Activated naive CD8-positive, alpha-beta T cell treated with anti-CD3 and anti-CD28 coated beads for 36 hours (primary cell): ENCODE data around the gene ANO10. TPM values are rescaled to one million over a fixed set of nuclear protein-coding genes. Genes with fewer than 3 reads are reported as not detected.
A peak's percentile ranks its signal among the peaks of the same experiment; 100 is the strongest.

Experiments used
- DNase-seq: peaks from one replicate; pipeline ENCODE4 v3.0.0; 2021
- H3K27ac Mint-ChIP-seq: one replicate; pipeline ENCODE4 v1.8.0; 2022; ENCODE audit warnings: mild to moderate bottlenecking, moderate library complexity, mixed read lengths
- H3K27me3 Mint-ChIP-seq: one replicate; pipeline ENCODE4 v1.8.0; 2022; ENCODE audit warnings: mild to moderate bottlenecking, mixed read lengths
- H3K36me3 Mint-ChIP-seq: one replicate; pipeline ENCODE4 v1.8.0; 2021; ENCODE audit warnings: mild to moderate bottlenecking, mixed read lengths
- H3K4me1 Mint-ChIP-seq: one replicate; pipeline ENCODE4 v1.8.0; 2021; ENCODE audit warnings: mixed read lengths
- H3K4me3 Mint-ChIP-seq: one replicate; pipeline ENCODE4 v1.8.0; 2022; ENCODE audit warnings: mild to moderate bottlenecking, moderate library complexity, mixed read lengths
- H3K9me3 Mint-ChIP-seq: one replicate; pipeline ENCODE4 v1.8.0; 2022; ENCODE audit warnings: mixed read lengths
- total RNA-seq, 2 experiments: library from RNA; stranded (reverse); gene quantifications; one replicate each; pipeline ENCODE4 v1.2.3, GENCODE V29; 2021

Gene ANO10
- total RNA-seq, 2 experiments from 2014 or later, result 7.5 to 10.1 TPM

DNA sequence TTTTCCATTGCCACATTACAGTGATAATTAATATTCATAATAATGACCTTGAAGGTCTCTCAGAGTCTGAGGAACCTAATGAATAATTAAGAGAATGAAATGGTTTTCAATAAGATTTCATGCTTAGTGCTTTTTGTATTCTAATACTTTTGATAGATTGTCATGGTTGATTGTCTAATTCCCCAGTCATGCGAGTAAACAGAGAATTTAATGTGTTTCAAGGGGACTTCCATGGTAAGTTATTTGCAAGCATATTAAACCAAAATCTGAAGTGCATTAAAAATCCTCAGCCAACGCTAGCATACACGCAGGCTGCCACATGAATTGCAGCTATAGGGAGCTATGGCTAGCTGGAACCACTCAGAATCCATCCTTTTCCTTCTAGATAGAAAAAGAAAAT lies 18.9 kb upstream of the ANO10 start:
- Mint-ChIP-seq H3K4me3 (no peak overlapping the region), H3K27ac (no peak overlapping the region), H3K27me3 (peaks cover 6% of the 10 kb centered on the region), H3K36me3 (no peaks in the 10 kb centered on the region), H3K4me1 (peaks cover 7% of the 10 kb centered on the region), H3K9me3 (no peaks in the 10 kb centered on the region)
- no peak for DNase-seq

DNA sequence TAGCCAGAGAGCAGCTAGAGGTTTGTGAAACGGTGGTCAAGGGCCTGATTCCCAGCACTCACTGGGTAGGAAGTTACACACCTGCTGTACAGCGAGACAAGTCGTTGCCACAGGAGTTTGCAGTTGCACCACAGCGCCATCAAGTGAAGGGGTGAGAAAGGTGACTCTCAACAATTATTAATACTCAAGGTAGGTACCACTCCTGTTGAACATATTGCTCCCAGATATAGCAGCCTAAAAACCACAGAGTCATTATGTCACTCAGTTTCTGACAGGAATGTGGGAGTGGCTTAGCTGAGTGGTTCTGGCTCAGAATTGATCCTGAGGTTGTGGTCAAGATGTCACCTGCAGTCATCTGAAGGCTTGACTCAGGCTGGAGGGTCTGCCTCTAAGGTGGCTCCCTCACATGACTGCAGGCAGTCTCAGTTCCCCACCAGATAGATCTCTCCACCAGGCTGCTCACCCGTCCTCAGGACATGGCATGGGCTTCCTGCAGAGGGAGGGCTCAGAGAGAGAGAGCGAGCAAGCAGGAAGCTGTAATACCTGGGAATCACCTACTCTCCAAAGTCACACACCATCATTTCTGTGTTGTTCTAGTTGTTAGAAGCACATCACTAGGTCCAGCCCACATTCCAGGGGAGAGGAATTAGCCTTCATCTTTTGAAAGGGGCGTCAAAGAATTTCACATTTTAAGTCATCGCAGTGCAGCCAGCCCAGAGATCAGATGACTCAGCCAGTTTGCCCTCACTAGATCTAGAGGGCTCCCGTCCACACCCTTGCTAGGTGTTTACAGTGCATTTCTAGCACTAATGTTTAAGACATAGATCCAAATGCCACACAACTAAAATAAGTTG lies 17.0 kb upstream of the ANO10 start:
- Mint-ChIP-seq H3K4me1 (peaks cover 7% of the 10 kb centered on the region), H3K9me3 (no peaks in the 10 kb centered on the region), H3K36me3 (no peaks in the 10 kb centered on the region), H3K4me3 (no peak overlapping the region), H3K27me3 (peaks cover 6% of the 10 kb centered on the region), H3K27ac (no peak overlapping the region)
- DNase-seq, result peak; percentile 46

DNA sequence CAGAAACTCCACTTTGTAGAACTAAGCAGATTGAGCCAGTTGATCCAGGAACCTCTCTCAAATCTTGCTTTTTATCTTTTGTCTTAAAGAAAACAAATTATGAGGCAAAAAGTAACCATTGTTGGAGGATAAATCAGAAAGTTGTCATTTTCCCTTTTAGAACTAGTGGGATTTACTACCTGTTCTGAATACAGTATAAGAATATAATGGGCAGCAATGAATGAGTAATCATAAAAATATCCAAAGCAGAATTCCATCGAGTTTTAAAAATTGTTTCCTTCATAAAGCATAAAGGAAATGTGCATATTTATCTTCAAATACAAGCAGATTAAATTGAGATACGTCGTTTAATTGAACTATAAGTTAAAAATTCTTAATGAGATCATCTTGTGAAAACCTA lies 15.9 kb upstream of the ANO10 start:
- DNase-seq, result no peak
- Mint-ChIP-seq H3K27ac (no peak overlapping the region), H3K27me3 (peaks cover 9% of the 10 kb centered on the region), H3K9me3 (no peaks in the 10 kb centered on the region), H3K4me3 (no peak overlapping the region), H3K4me1 (peaks cover 7% of the 10 kb centered on the region), H3K36me3 (no peaks in the 10 kb centered on the region)

- H3K27me3 Mint-ChIP-seq, result peaks cover 7% of the 10 kb centered on the region
- no peak overlapping the region for H3K4me3 Mint-ChIP-seq
- no peak overlapping the region for H3K27ac Mint-ChIP-seq
- H3K4me1 Mint-ChIP-seq, result peaks cover 7% of the 10 kb centered on the region
- DNase-seq, result no peak
- H3K9me3 Mint-ChIP-seq, result peaks cover 4% of the 10 kb centered on the region
- H3K36me3 Mint-ChIP-seq, result peaks cover 4% of the 10 kb centered on the region
Observed at GRCh38 chr3:43632986-43633385, 11.2 kb upstream of the ANO10 start.

DNA sequence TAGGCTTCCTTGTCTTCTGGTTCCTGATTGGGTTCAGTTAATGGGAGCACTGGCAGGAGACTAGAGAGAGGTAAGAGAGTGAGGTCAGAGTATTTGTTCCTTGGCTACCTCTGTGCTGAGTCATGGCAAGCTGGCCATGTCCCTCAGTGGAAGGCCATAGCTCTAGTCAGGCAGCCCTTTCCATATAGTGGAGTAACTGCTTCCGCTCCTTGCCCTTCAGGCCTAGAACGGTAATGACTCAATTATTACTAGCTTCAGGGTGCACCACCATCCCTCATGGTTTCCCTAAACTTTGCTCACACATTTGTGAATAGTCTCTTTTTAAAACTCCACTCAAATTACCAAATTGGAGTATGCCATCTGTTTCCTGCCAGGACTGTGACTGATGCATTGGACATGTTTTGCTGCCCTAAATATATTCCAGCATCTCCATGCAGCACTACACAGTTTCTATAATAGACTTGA lies 10.5 kb upstream of the ANO10 start:
- peaks cover 10% of the 10 kb centered on the region for H3K4me1 Mint-ChIP-seq
- peaks cover 4% of the 10 kb centered on the region for H3K9me3 Mint-ChIP-seq
- no peak for DNase-seq
- H3K4me3 Mint-ChIP-seq, result no peak overlapping the region
- H3K36me3 Mint-ChIP-seq, result peaks cover 4% of the 10 kb centered on the region
- H3K27me3 Mint-ChIP-seq, result peaks cover 7% of the 10 kb centered on the region
- no peak overlapping the region for H3K27ac Mint-ChIP-seq

DNA sequence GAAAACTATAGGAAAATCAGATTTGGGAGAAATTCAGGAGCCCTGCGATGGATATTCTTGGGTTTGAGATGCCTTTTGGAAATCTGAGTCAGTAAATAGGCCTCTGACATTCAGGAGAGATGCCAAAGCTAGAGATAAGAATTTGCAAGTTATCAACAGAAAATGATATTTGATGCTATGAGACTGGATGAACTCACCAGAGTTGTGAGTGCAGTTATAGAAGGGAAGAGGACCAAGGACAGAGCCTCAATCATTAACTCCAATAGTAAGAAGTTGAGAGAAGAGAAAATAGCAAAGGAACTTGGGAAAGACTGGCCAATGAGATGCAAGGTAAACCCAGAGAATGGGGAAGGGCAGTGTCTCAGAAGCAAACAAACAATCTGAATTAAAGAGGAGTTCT lies 7.9 kb upstream of the ANO10 start:
- H3K27me3 Mint-ChIP-seq, result peaks cover 7% of the 10 kb centered on the region

DNA sequence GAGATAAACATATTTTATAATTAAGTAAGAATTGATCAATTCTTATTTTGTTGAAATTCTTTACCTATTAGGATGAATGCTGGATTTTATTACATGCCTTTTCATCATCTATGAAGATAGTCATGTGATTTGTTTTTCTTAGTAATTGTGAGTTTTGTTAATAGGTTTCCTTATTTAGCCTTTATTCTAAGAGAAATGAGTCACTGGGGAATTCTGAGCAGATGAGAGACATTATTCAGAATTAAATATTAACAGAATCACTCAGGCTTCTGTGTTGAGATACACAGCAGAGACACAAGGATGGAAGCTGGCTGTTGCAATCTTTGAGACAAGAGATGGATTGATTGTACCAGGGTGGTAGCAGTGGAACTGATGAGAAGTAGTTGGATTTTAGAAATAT lies 7.4 kb upstream of the ANO10 start:
- H3K9me3 Mint-ChIP-seq, result peaks cover 4% of the 10 kb centered on the region
- H3K27ac Mint-ChIP-seq, result peak overlapping the region; percentile 90
- peaks cover 7% of the 10 kb centered on the region for H3K27me3 Mint-ChIP-seq
- DNase-seq, result no peak
- H3K4me3 Mint-ChIP-seq, result peak overlapping the region; percentile 63
- H3K36me3 Mint-ChIP-seq, result peaks cover 4% of the 10 kb centered on the region
- H3K4me1 Mint-ChIP-seq, result peaks cover 18% of the 10 kb centered on the region

More for the DNA sequence above, 7.9 kb upstream of the ANO10 start:
- Mint-ChIP-seq H3K4me1 (peaks cover 16% of the 10 kb centered on the region), H3K4me3 (no peak overlapping the region), H3K9me3 (peaks cover 4% of the 10 kb centered on the region), H3K27ac (peak overlapping the region; percentile 90), H3K36me3 (peaks cover 4% of the 10 kb centered on the region)
- no peak for DNase-seq

GRCh38 chr3:43627360-43627759 lies 5.5 kb upstream of the ANO10 start:
- Mint-ChIP-seq H3K36me3 (peaks cover 4% of the 10 kb centered on the region), H3K4me3 (no peak overlapping the region), H3K27ac (no peak overlapping the region), H3K9me3 (peaks cover 4% of the 10 kb centered on the region), H3K4me1 (peaks cover 24% of the 10 kb centered on the region), H3K27me3 (peaks cover 4% of the 10 kb centered on the region)
- no peak for DNase-seq

GRCh38 chr3:43624619-43625305 lies 3.0 kb upstream of the ANO10 start:
- Mint-ChIP-seq H3K4me3 (no peak overlapping the region), H3K36me3 (peaks cover 7% of the 10 kb centered on the region), H3K27me3 (no peaks in the 10 kb centered on the region), H3K27ac (no peak overlapping the region), H3K4me1 (peaks cover 31% of the 10 kb centered on the region), H3K9me3 (peaks cover 4% of the 10 kb centered on the region)
- DNase-seq, result no peak

DNA sequence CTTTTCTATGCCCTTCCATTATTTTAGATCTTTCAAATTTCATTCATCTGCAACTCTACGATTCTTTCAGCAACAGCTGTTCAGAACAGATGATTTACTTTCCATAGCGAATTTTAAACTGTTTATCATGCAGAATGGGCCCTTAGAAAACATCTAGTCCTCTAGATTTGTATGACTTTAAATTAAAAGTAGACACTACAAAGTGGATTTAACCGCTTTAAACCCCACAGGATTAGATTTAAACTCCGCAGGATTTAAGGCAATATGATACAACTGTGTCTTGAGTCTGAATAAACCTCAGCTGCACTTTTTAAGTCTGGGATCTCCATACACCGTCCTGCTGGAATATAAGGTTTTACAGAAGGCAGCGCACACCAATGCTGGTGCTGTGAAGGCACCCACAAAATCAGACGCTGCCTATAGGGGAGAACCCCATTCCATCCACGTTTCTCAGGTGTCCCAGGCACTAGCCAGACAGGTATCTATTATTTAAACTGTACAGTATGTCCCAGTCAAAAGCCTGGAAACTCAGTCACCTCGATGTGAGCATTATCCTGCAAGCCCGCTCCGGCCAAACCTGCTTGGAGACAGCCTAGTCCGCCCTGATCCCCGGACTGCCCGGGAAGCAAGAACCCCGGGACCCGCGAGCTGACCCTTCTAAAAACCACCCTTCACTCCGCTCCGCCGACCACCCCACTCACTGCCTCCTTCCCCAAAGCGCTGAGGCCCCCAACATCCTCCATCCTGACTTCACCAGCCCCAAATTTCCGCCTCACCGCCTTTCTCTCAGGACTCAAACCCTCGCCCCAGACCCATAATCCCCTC lies 768 bp downstream of the ANO10 start:
- H3K4me1 Mint-ChIP-seq, result peaks cover 18% of the 10 kb centered on the region
- DNase-seq, result no peak
- H3K27ac Mint-ChIP-seq, result peak overlapping the region; percentile 59
- peaks cover 2% of the 10 kb centered on the region for H3K36me3 Mint-ChIP-seq
- H3K9me3 Mint-ChIP-seq, result no peaks in the 10 kb centered on the region
- peak overlapping the region; percentile 90 for H3K4me3 Mint-ChIP-seq
- no peaks in the 10 kb centered on the region for H3K27me3 Mint-ChIP-seq

DNA sequence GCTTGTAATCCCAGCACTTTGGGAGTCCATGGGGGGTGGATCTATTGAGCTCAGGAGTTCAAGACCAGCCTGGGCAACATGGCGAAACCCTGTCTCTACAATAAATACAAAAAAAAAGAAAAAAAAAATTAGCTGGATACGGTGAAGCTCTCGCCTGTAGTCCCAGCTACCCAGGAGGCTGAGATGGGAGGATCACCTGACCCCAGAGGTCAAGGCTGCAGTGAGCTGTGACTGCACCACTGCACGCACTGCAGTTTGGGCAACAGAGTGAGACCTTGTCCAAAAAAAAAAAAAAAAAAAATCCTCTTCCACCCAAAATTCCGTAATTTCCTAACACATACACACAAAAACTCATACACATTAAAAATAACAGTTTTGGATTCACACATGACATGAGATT lies 2.2 kb downstream of the ANO10 start:
- no peak for DNase-seq
- peaks cover 2% of the 10 kb centered on the region for H3K36me3 Mint-ChIP-seq
- peaks cover 16% of the 10 kb centered on the region for H3K4me1 Mint-ChIP-seq
- no peaks in the 10 kb centered on the region for H3K27me3 Mint-ChIP-seq
- H3K27ac Mint-ChIP-seq, result no peak overlapping the region
- H3K4me3 Mint-ChIP-seq, result no peak overlapping the region
- no peaks in the 10 kb centered on the region for H3K9me3 Mint-ChIP-seq

- H3K36me3 Mint-ChIP-seq, result peaks cover 2% of the 10 kb centered on the region
- no peak overlapping the region for H3K4me3 Mint-ChIP-seq
- H3K9me3 Mint-ChIP-seq, result no peaks in the 10 kb centered on the region
- H3K4me1 Mint-ChIP-seq, result peaks cover 13% of the 10 kb centered on the region
- DNase-seq, result no peak
- H3K27me3 Mint-ChIP-seq, result no peaks in the 10 kb centered on the region
- no peak overlapping the region for H3K27ac Mint-ChIP-seq
Observed at GRCh38 chr3:43618142-43618541, 3.7 kb downstream of the ANO10 start.

DNA sequence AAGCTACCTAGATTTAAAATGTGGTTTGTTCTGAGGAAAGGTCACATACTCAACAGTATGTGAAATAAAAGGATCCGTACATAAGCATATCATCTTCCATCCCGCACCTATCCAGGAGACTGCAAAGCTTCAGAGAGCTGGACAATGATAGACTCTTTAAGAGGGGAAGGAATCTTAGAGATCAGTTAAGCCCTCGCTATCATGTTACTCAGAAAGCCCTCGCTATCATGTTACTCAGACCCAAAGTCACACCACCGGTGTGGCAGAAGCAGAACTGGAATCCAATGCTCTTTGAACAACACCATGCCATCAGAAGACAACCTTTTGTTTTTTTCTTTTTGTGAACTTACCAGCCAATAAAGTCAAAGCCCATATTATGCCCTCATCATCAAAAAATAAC lies 5.8 kb downstream of the ANO10 start:
- H3K4me3 Mint-ChIP-seq, result no peak overlapping the region
- no peaks in the 10 kb centered on the region for H3K9me3 Mint-ChIP-seq
- no peak for DNase-seq
- H3K36me3 Mint-ChIP-seq, result no peaks in the 10 kb centered on the region
- H3K27me3 Mint-ChIP-seq, result no peaks in the 10 kb centered on the region
- peaks cover 4% of the 10 kb centered on the region for H3K4me1 Mint-ChIP-seq
- H3K27ac Mint-ChIP-seq, result no peak overlapping the region

DNA sequence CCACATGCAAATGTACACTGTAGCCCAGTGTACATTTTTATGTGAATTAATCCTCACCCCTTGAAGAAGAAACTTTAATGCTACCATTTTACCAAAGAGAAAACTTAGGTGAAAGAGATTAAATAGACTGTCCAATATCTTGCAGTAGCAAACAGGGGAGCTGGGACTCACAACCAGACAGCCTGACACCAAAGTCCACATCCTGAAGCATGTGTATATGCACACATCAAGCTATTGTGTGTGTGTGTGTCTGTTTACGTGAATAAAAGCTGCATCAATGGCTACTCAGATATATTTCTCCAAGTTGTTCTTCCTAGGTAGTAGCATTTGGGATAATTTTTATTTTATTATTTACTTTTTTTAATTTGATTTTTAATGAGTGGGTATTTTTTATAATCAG lies 6.7 kb downstream of the ANO10 start:
- H3K36me3 Mint-ChIP-seq, result no peaks in the 10 kb centered on the region
- H3K27ac Mint-ChIP-seq, result no peak overlapping the region

GRCh38 chr3:43613976-43614375 lies 7.8 kb downstream of the ANO10 start:
- H3K9me3 Mint-ChIP-seq, result no peaks in the 10 kb centered on the region
- peaks cover 3% of the 10 kb centered on the region for H3K4me1 Mint-ChIP-seq
- DNase-seq, result no peak
- no peaks in the 10 kb centered on the region for H3K36me3 Mint-ChIP-seq
- no peak overlapping the region for H3K4me3 Mint-ChIP-seq
- H3K27ac Mint-ChIP-seq, result no peak overlapping the region
- H3K27me3 Mint-ChIP-seq, result no peaks in the 10 kb centered on the region

More for the DNA sequence above, 6.7 kb downstream of the ANO10 start:
- Mint-ChIP-seq H3K9me3 (no peaks in the 10 kb centered on the region), H3K4me3 (no peak overlapping the region), H3K4me1 (no peaks in the 10 kb centered on the region), H3K27me3 (no peaks in the 10 kb centered on the region)
- no peak for DNase-seq
